ENCODE measurements around the gene RCOR2.

GRCh38 chr11:63966444-63966843, 49.5 kb upstream of the RCOR2 start:
- TF ChIP-seq POLR2A (IDR thresholded peaks at IDR 0.05): no peak
- no peak for TF ChIP-seq CTCF (IDR thresholded peaks at IDR 0.05)
- TF ChIP-seq POLR2AphosphoS5 (IDR thresholded peaks at IDR 0.05; ENCODE audit: insufficient read depth in 1 of 2, low read depth in 1 of 2): no peak

Data from vagina (tissue), 2 donors.